H1 (cell line): Measurements from ENCODE around the gene ZNF831. TPM values are rescaled to one million over a fixed set of nuclear protein-coding genes. Genes with fewer than 3 reads are reported as not detected.

ENCODE experiments used
- CTCF ChIA-PET: fragments of 300-600 bp; sonication (Branson Sonifier 250); formaldehyde crosslinking; loops from one replicate; lab custom pipeline; 2021; ENCODE audit not compliant: partially characterized antibody; lab: Charles Lee
- POLR2A ChIA-PET: fragments of 300-600 bp; sonication (Branson Sonifier 250); formaldehyde crosslinking; loops from one replicate; lab custom pipeline; 2021; ENCODE audit warnings: inconsistent platforms; ENCODE audit not compliant: partially characterized antibody; lab: Charles Lee
- DNase-seq, 2 experiments: peaks; one replicate each; pipeline versions ENCODE4 v3.0.0 to v3.0.0-alpha.2; 2010 to 2022; ENCODE audit warnings: low spot score in 2 of 2, low read depth in 1 of 2, mixed read lengths in 1 of 2
- FAIRE-seq: peaks from 2 replicates; lab custom pipeline; 2011; peaks lifted over from hg19 to GRCh38; lab: Jason Lieb, UNC
- H2AFZ ChIP-seq: 2 replicates; pipeline ENCODE4 v1.8.1; 2012; ENCODE audit warnings: low read length, inconsistent platforms
- H2AK5ac ChIP-seq: 2 replicates; pipeline ENCODE4 v1.6.1; 2013; ENCODE audit warnings: low read depth, low read length
- H2BK120ac ChIP-seq: replicated peaks from 2 replicates; pipeline ENCODE3; 2013; ENCODE audit warnings: low read depth, low read length, inconsistent platforms
- H2BK12ac ChIP-seq: 2 replicates; pipeline ENCODE4 v1.6.1; 2013; ENCODE audit warnings: low read depth, low read length
- H2BK15ac ChIP-seq: 2 replicates; pipeline ENCODE4 v1.6.1; 2013; ENCODE audit warnings: low read length
- H2BK20ac ChIP-seq: 2 replicates; pipeline ENCODE4 v1.6.1; 2013; ENCODE audit warnings: low read length
- H2BK5ac ChIP-seq: 2 replicates; pipeline ENCODE4 v1.6.1; 2013; ENCODE audit warnings: low read depth, low read length
- H3K14ac ChIP-seq: 2 replicates; pipeline ENCODE4 v1.6.1; 2013; ENCODE audit warnings: inconsistent platforms; ENCODE audit not compliant: insufficient read length
- H3K18ac ChIP-seq: 2 replicates; pipeline ENCODE4 v1.6.1; 2013; ENCODE audit warnings: low read length; ENCODE audit errors: extremely low read depth
- H3K23ac ChIP-seq: 2 replicates; pipeline ENCODE4 v1.6.1; 2013; ENCODE audit warnings: inconsistent platforms; ENCODE audit not compliant: insufficient read length
- H3K23me2 ChIP-seq: 2 replicates; pipeline ENCODE4 v1.6.1; 2013; ENCODE audit warnings: low read depth, low read length
- H3K27ac ChIP-seq: 2 replicates; pipeline ENCODE4 v1.6.1; 2011; ENCODE audit warnings: low read depth, low read length, inconsistent platforms
- H3K27me3 ChIP-seq, 4 experiments: replicated peaks in 1 of 4; 1 replicate in 1 of 4; 2 replicates in 3 of 4; pipeline versions ENCODE4 v1.6.1 to v1.8.1; 2011 to 2013; ENCODE audit warnings: low read length in 3 of 4, mild to moderate bottlenecking in 3 of 4, inconsistent platforms in 2 of 4, mixed read lengths in 2 of 4, moderate library complexity in 1 of 4; ENCODE audit not compliant: control insufficient read depth in 3 of 4, insufficient read depth in 3 of 4; ENCODE audit errors: extremely low read depth in 1 of 4
- H3K36me3 ChIP-seq, 4 experiments: 2 replicates each; pipeline versions ENCODE4 v1.6.1 to v1.8.1; 2011 to 2013; ENCODE audit warnings: mild to moderate bottlenecking in 4 of 4, low read length in 3 of 4, moderate library complexity in 2 of 4, control low read depth in 1 of 4, inconsistent platforms in 1 of 4; ENCODE audit not compliant: insufficient read depth in 4 of 4, control insufficient read depth in 2 of 4
- H3K4ac ChIP-seq: replicated peaks from 2 replicates; pipeline ENCODE3; 2013; ENCODE audit warnings: low read length, low read depth, mixed read lengths, inconsistent platforms; ENCODE audit not compliant: insufficient read length
- H3K4me1 ChIP-seq, 4 experiments: replicated peaks in 1 of 4; 1 replicate in 1 of 4; 2 replicates in 3 of 4; pipeline versions ENCODE4 v1.6.1 to v1.8.1; 2011 to 2013; ENCODE audit warnings: low read length in 3 of 4, inconsistent platforms in 2 of 4, mixed read lengths in 1 of 4; ENCODE audit not compliant: insufficient read depth in 4 of 4, control insufficient read depth in 3 of 4
- H3K4me2 ChIP-seq, 2 experiments: 2 replicates each; pipeline versions ENCODE4 v1.6.1 to v1.8.1; 2011 to 2013; ENCODE audit warnings: low read depth in 2 of 2, low read length in 2 of 2, control low read depth in 1 of 2, inconsistent platforms in 1 of 2, mild to moderate bottlenecking in 1 of 2; ENCODE audit not compliant: insufficient read depth in 1 of 2
- H3K4me3 ChIP-seq, 4 experiments: fragments of 200-600, 300-600 bp in 1 of 4; sonication (generic), shearing (Covaris generic), sonication (Bioruptor Twin) in 1 of 4; 2 replicates each; pipeline versions ENCODE4 v1.5.1 to v1.8.1; 2011 to 2016; ENCODE audit warnings: low read length in 4 of 4, low read depth in 3 of 4, control low read depth in 2 of 4, inconsistent platforms in 2 of 4, mild to moderate bottlenecking in 2 of 4, mixed read lengths in 1 of 4, moderate library complexity in 1 of 4; ENCODE audit not compliant: insufficient read depth in 2 of 4; ENCODE audit errors: extremely low read depth in 1 of 4
- H3K56ac ChIP-seq: replicated peaks from 2 replicates; pipeline ENCODE3; 2013; ENCODE audit warnings: low read depth, mild to moderate bottlenecking, mixed read lengths, low read length, inconsistent platforms; ENCODE audit not compliant: insufficient read length
- H3K79me1 ChIP-seq: 2 replicates; pipeline ENCODE4 v1.6.1; 2013; ENCODE audit warnings: low read depth, low read length, control low read depth
- H3K79me2 ChIP-seq, 2 experiments: 2 replicates each; pipeline versions ENCODE4 v1.6.1 to v1.8.1; 2012 to 2013; ENCODE audit warnings: low read length in 2 of 2, mild to moderate bottlenecking in 2 of 2, inconsistent platforms in 1 of 2; ENCODE audit not compliant: insufficient read depth in 2 of 2, control insufficient read depth in 1 of 2
- H3K9ac ChIP-seq, 4 experiments: replicated peaks in 1 of 4; 1 replicate in 1 of 4; 2 replicates in 3 of 4; pipeline versions ENCODE4 v1.6.1 to v1.8.1; 2011 to 2013; ENCODE audit warnings: low read depth in 3 of 4, low read length in 3 of 4, control low read depth in 2 of 4, mild to moderate bottlenecking in 2 of 4, moderate library complexity in 2 of 4, inconsistent platforms in 1 of 4; ENCODE audit errors: extremely low read depth in 1 of 4
- H3K9me3 ChIP-seq, 2 experiments: 2 replicates each; pipeline versions ENCODE4 v1.6.1 to v1.8.1; 2012 to 2013; ENCODE audit warnings: mild to moderate bottlenecking in 2 of 2, moderate library complexity in 2 of 2, control low read depth in 1 of 2, inconsistent platforms in 1 of 2, low read depth in 1 of 2, low read length in 1 of 2, mixed read lengths in 1 of 2; ENCODE audit not compliant: insufficient read depth in 2 of 2
- H4K20me1 ChIP-seq, 2 experiments: replicated peaks in 1 of 2; 2 replicates each; pipeline versions ENCODE3 to v1.8.1; 2011 to 2013; ENCODE audit warnings: inconsistent platforms in 2 of 2, low read length in 2 of 2, mild to moderate bottlenecking in 1 of 2; ENCODE audit not compliant: insufficient read depth in 2 of 2, control insufficient read depth in 1 of 2
- H4K5ac ChIP-seq: 2 replicates; pipeline ENCODE4 v1.6.1; 2013; ENCODE audit warnings: low read length, low read depth, mixed read lengths, inconsistent platforms; ENCODE audit not compliant: insufficient read length
- H4K8ac ChIP-seq: 2 replicates; pipeline ENCODE4 v1.8.0; 2013; ENCODE audit warnings: mild to moderate bottlenecking, moderate library complexity, low read length, inconsistent platforms; ENCODE audit not compliant: insufficient read depth; ENCODE audit errors: extremely low read depth
- H4K91ac ChIP-seq: replicated peaks from 2 replicates; pipeline ENCODE3; 2013; ENCODE audit warnings: low read length, mixed read lengths, inconsistent platforms; ENCODE audit not compliant: insufficient read length
- ATF3 ChIP-seq: IDR thresholded peaks from 2 replicates; pipeline ENCODE4 v1.6.1; 2011; ENCODE audit warnings: low read depth, mild to moderate bottlenecking, low read length; ENCODE audit not compliant: insufficient read depth
- EGR1 ChIP-seq: IDR thresholded peaks from 2 replicates; pipeline ENCODE4 v1.6.1; 2011; ENCODE audit warnings: low read depth, low read length, borderline replicate concordance
- GABPA ChIP-seq: IDR thresholded peaks from 2 replicates; pipeline ENCODE4 v1.6.1; 2011; ENCODE audit warnings: mild to moderate bottlenecking, low read length, moderate library complexity, borderline replicate concordance; ENCODE audit not compliant: insufficient read depth
- HDAC2 ChIP-seq, 2 experiments: fragments of 300-600 bp in 1 of 2; sonication (generic) in 1 of 2; IDR thresholded peaks; 2 replicates each; pipeline ENCODE4 v1.6.1; 2011 to 2012; ENCODE audit warnings: low read depth in 2 of 2, low read length in 2 of 2, mild to moderate bottlenecking in 2 of 2, moderate library complexity in 2 of 2, borderline replicate concordance in 1 of 2, inconsistent platforms in 1 of 2
- JUN ChIP-seq: IDR thresholded peaks from 2 replicates; pipeline ENCODE4 v1.6.1; 2011; ENCODE audit warnings: low read depth, mild to moderate bottlenecking, improper control_type of control experiment, low read length
- POLR2AphosphoS5 ChIP-seq: IDR thresholded peaks from 2 replicates; pipeline ENCODE4 v1.6.1; 2011; ENCODE audit warnings: low read depth, low read length
- SIRT6 ChIP-seq: IDR thresholded peaks from one replicate; pipeline ENCODE4 v1.7.1; 2012; ENCODE audit warnings: low read length, inconsistent platforms
- SP1 ChIP-seq: IDR thresholded peaks from 2 replicates; pipeline ENCODE4 v1.6.1; 2011; ENCODE audit warnings: low read depth, low read length
- SUZ12 ChIP-seq: fragments of 200-600 bp; sonication (generic); IDR thresholded peaks from 2 replicates; pipeline ENCODE4 v1.6.1; 2012; ENCODE audit warnings: mild to moderate bottlenecking, inconsistent platforms, low read length, moderate library complexity, mixed read lengths
- YY1 ChIP-seq: IDR thresholded peaks from 2 replicates; pipeline ENCODE4 v1.6.1; 2011; ENCODE audit warnings: low read depth, mild to moderate bottlenecking, low read length
- WGBS, 2 experiments: shearing (Covaris generic) in 1 of 2; methylation state at CpG; one replicate each; pipeline versions ENCODE4 v1.1.6 to v1.1.7; 2013 to 2015; ENCODE audit warnings: low lambda C conversion rate in 2 of 2, mixed read lengths in 2 of 2, inconsistent platforms in 1 of 2, low coverage in 1 of 2, missing lambda C conversion rate in 1 of 2; ENCODE audit not compliant: insufficient replicate concordance in 2 of 2, insufficient coverage in 1 of 2, insufficient read length in 1 of 2; ENCODE audit errors: extremely low coverage in 1 of 2, missing lambda C conversion rate in 1 of 2; 5-methylcytosine and 5-hydroxymethylcytosine counted together
- polyA plus RNA-seq, 7 experiments: library from polyadenylated mRNA; depleted of rRNA in 3 of 7; stranded (reverse) in 5 of 7; unstranded in 2 of 7; fragments of >200 nt in 5 of 7; fragments of 200-250 nt in 2 of 7; gene quantifications; 1 replicate in 5 of 7; 2 replicates in 1 of 7; 4 replicates in 1 of 7; pipeline versions ENCODE4 v1.2.1 to v1.2.3, GENCODE V29; 2011 to 2013; ENCODE audit warnings: missing spikeins in 2 of 7, mixed read lengths in 2 of 7
- total RNA-seq: library from RNA; stranded (reverse); fragmentation: NEBNext Ultra II Directional; extraction: Animal tissue kit (Norgen Biotek cat#: 25700); gene quantifications from 2 replicates; pipeline ENCODE4 v1.2.1, GENCODE V29; 2021
- TF ChIP-seq, protein P1 (sequence below): IDR thresholded peaks from 2 replicates; pipeline ENCODE4 v1.6.1; 2012; ENCODE audit warnings: inconsistent platforms

Gene ZNF831
- total and polyA plus RNA-seq, 2 of the 8 experiments (the other 6 are each of a cell fraction or from before 2014, with no cell fraction given): not detected

DNA sequence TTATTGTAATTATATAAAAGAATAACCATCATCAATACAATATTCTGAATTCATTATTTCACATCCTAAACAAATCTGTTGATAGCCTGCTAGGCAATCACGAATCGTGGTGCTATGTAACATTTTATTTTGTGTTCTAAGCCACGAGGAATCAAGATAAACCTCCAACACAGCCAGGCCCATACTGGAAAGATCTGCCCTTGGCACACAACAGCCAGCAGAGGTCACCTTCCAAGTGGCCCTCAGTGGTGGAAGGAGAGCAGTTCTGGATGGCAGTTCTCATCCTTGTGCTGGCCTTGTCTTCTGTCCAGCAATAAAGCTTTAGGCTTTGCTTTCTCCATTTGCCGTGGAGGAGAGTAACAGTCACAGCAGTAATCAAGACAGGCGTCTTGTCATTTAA is 13.2 kb downstream of the ZNF831 start:
- Histone ChIP-seq H2BK120ac (no peak overlapping the region), H2BK5ac (no peak overlapping the region), H2BK15ac (no peak overlapping the region), H3K36me3 (no peaks in the 10 kb centered on the region), H2AK5ac (no peak overlapping the region), H3K23me2 (no peaks in the 10 kb centered on the region), H3K79me1 (no peaks in the 10 kb centered on the region), H2AFZ (no peak overlapping the region), H3K9ac (no peak overlapping the region), H4K91ac (no peak overlapping the region)
- DNase-seq: no peak
- FAIRE-seq: no peak
- ChIA-PET CTCF (interaction anchor here (0.6 to 1.5 kb wide), 2 partner anchors 21 to 45 kb away, joined by 3 to 4 read pairs; no protein-coding TSS in a partner anchor), POLR2A (interaction anchor here (0.6 kb wide), 1 partner anchor 145 kb away, joined by 3 read pairs; no protein-coding TSS in a partner anchor)
- TF ChIP-seq EGR1: no peak
- no peak for TF ChIP-seq SIRT6
- no peak for TF ChIP-seq ATF3
- TF ChIP-seq SUZ12: no peak
- TF ChIP-seq, protein P1, sequence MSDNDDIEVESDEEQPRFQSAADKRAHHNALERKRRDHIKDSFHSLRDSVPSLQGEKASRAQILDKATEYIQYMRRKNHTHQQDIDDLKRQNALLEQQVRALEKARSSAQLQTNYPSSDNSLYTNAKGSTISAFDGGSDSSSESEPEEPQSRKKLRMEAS: no peak
- TF ChIP-seq POLR2AphosphoS5: no peak
- TF ChIP-seq HDAC2 (IDR thresholded peaks at IDR 0.05; ENCODE audit: borderline replicate concordance in 1 of 2, low read depth in 2 of 2, low read length in 2 of 2): no peak
- no peak for TF ChIP-seq SP1
- TF ChIP-seq GABPA: no peak
- no peak for TF ChIP-seq JUN
- TF ChIP-seq YY1: no peak
- TF ChIP-seq, all 59 proteins: peak for 0
- H4K8ac ChIP-seq: no peak overlapping the region
- H3K4me2 ChIP-seq: no peak overlapping the region
- H3K4me3 ChIP-seq: no peak overlapping the region
- H3K18ac ChIP-seq: no peak overlapping the region
- no peak overlapping the region for H2BK12ac ChIP-seq
- H3K27me3 ChIP-seq: no peaks in the 10 kb centered on the region; a peak in 2 of 7 replicates
- 81% methylated on average over 5 of the region's 5 CpGs; no CpG with 5 or more reads in 1 of the 2 experiments for WGBS, 2 experiments
- no peaks in the 10 kb centered on the region for H3K4me1 ChIP-seq
- no peak overlapping the region for H2BK20ac ChIP-seq
- H4K20me1 ChIP-seq: no peaks in the 10 kb centered on the region
- H3K56ac ChIP-seq: no peak overlapping the region
- no peaks in the 10 kb centered on the region for H3K79me2 ChIP-seq
- no peak overlapping the region for H3K27ac ChIP-seq
- H3K14ac ChIP-seq: no peak overlapping the region
- H3K23ac ChIP-seq: no peak overlapping the region
- no peak overlapping the region for H4K5ac ChIP-seq
- H3K4ac ChIP-seq: no peak overlapping the region
- H3K9me3 ChIP-seq: no peaks in the 10 kb centered on the region
